Endothelial cell of umbilical vein (primary cell): ENCODE data around the gene FGR. TPM values are rescaled to one million over a fixed set of nuclear protein-coding genes. Genes with fewer than 3 reads are reported as not detected.

Source experiments
- BruUV-seq: library from RNA; stranded (reverse); fragments of 400-500 nt; replicated peaks from 2 replicates; lab custom pipeline; 2021; lab: Mats Ljungman, UMichigan
- CTCF ChIA-PET: fragments of 300-600, 350-600 bp; sonication (Branson Sonifier 250); formaldehyde crosslinking; loops from one replicate; lab custom pipeline; 2021; ENCODE audit warnings: antibody characterized with exemption, inconsistent platforms; lab: Charles Lee
- POLR2A ChIA-PET: fragments of 300-600, 350-600 bp; sonication (Branson Sonifier 250); formaldehyde crosslinking; loops from one replicate; lab custom pipeline; 2021; ENCODE audit warnings: antibody characterized with exemption, inconsistent platforms; lab: Charles Lee
- DNase-seq: peaks from one replicate; pipeline ENCODE4 v3.0.0-alpha.2; 2011; ENCODE audit warnings: low read depth, low spot score
- FAIRE-seq: peaks from 2 replicates; lab custom pipeline; 2011; peaks lifted over from hg19 to GRCh38; lab: Jason Lieb, UNC
- H2AFZ ChIP-seq: 2 replicates; pipeline ENCODE4 v1.6.0; 2012; ENCODE audit warnings: low read depth, low read length, control low read depth, inconsistent platforms
- H3K27ac ChIP-seq: 2 replicates; pipeline ENCODE4 v1.5.1; 2011; ENCODE audit warnings: low read depth, mild to moderate bottlenecking, control low read depth, low read length, moderate library complexity; ENCODE audit not compliant: insufficient read depth
- H3K27me3 ChIP-seq, 2 experiments: 2 replicates each; pipeline versions ENCODE4 v1.6.0 to v1.6.1; 2011; ENCODE audit warnings: low read length in 2 of 2, mixed read lengths in 1 of 2; ENCODE audit not compliant: control insufficient read depth in 2 of 2, insufficient read depth in 2 of 2
- H3K36me3 ChIP-seq, 2 experiments: 2 replicates in 1 of 2; 3 replicates in 1 of 2; pipeline ENCODE4 v1.5.1; 2011; ENCODE audit warnings: low read length in 2 of 2, mild to moderate bottlenecking in 1 of 2, moderate library complexity in 1 of 2; ENCODE audit not compliant: control insufficient read depth in 2 of 2, insufficient read depth in 2 of 2; ENCODE audit errors: extremely low read depth in 1 of 2
- H3K4me1 ChIP-seq: 3 replicates; pipeline ENCODE4 v1.5.1; 2011; ENCODE audit warnings: mild to moderate bottlenecking, low read length; ENCODE audit not compliant: control insufficient read depth, insufficient read depth; ENCODE audit errors: extremely low read depth
- H3K4me2 ChIP-seq: 2 replicates; pipeline ENCODE4 v1.6.1; 2011; ENCODE audit warnings: low read length, control low read depth, mixed read lengths; ENCODE audit not compliant: insufficient read depth
- H3K4me3 ChIP-seq, 3 experiments: fragments of 200-600 bp in 1 of 3; sonication (generic), shearing (Covaris generic) in 1 of 3; replicated peaks in 1 of 3; 2 replicates each; pipeline ENCODE4 v1.5.1; 2011 to 2016; ENCODE audit warnings: control low read depth in 3 of 3, low read length in 3 of 3, mild to moderate bottlenecking in 2 of 3, inconsistent platforms in 1 of 3, low read depth in 1 of 3, moderate library complexity in 1 of 3; ENCODE audit not compliant: insufficient read depth in 1 of 3
- H3K79me2 ChIP-seq: 2 replicates; pipeline ENCODE4 v1.6.0; 2012; ENCODE audit warnings: low read length, inconsistent platforms; ENCODE audit not compliant: control insufficient read depth, insufficient read depth
- H3K9ac ChIP-seq: replicated peaks from 2 replicates; pipeline ENCODE3; 2011; ENCODE audit warnings: low read length, control low read depth; ENCODE audit not compliant: insufficient read depth; ENCODE audit errors: extremely low read depth
- H3K9me1 ChIP-seq: replicated peaks from 3 replicates; pipeline ENCODE4 v1.6.0; 2011; ENCODE audit warnings: mild to moderate bottlenecking, low read length; ENCODE audit not compliant: control insufficient read depth, insufficient read depth; ENCODE audit errors: extremely low read depth
- H3K9me3 ChIP-seq: replicated peaks from 2 replicates; pipeline ENCODE4 v1.5.1; 2012; ENCODE audit warnings: low read length, inconsistent platforms; ENCODE audit not compliant: control insufficient read depth, insufficient read depth
- H4K20me1 ChIP-seq: replicated peaks from 2 replicates; pipeline ENCODE3; 2011; ENCODE audit warnings: mild to moderate bottlenecking, low read length; ENCODE audit not compliant: control insufficient read depth, insufficient read depth; ENCODE audit errors: extremely low read depth
- FOS ChIP-seq: IDR thresholded peaks from 2 replicates; pipeline ENCODE4 v1.6.1; 2011; ENCODE audit warnings: mild to moderate bottlenecking, low read length, moderate library complexity, borderline replicate concordance; ENCODE audit not compliant: insufficient read depth
- dilution Hi-C: fragments of 300-500 bp; cut with MboI; formaldehyde crosslinking; loops from one replicate; pipeline ENCODE4 v1.15.0; 2019; ENCODE audit warnings: low sequenced_read_pairs; ENCODE audit not compliant: extremely low pct_ligation_motif_present
- intact Hi-C: fragments of 100-400 bp; cut with micrococcal nuclease; formaldehyde crosslinking; loops from one replicate; pipeline ENCODE4 v1.10.0; 2022
- polyA plus RNA-seq, 4 experiments: library from polyadenylated mRNA; depleted of rRNA in 3 of 4; stranded (reverse) in 3 of 4; unstranded in 1 of 4; fragments of >200 nt; gene quantifications; 2 replicates each; pipeline versions ENCODE4 v1.2.1 to v1.2.3, GENCODE V29; 2011 to 2012; ENCODE audit warnings: missing spikeins in 1 of 4
- total RNA-seq: library from RNA; stranded (reverse); gene quantifications from 2 replicates; pipeline ENCODE4 v1.2.3, GENCODE V29; 2021
- TF ChIP-seq, protein P1 (sequence below), 2 donors: IDR thresholded peaks; 1 replicate in 1 of 2; 2 replicates in 1 of 2; pipeline ENCODE4 v1.5.1; 2011; ENCODE audit warnings: low read length in 2 of 2, mild to moderate bottlenecking in 2 of 2, moderate library complexity in 2 of 2, control low read depth in 1 of 2, inconsistent platforms in 1 of 2, low read depth in 1 of 2; ENCODE audit not compliant: insufficient read depth in 1 of 2; ENCODE audit errors: extremely low read depth in 1 of 2

FGR gene
- total and polyA plus RNA-seq, 2 donors (not counting 3 experiments of a cell fraction or from before 2014, with no cell fraction given), result 0.18 TPM; not detected in 1

DNA sequence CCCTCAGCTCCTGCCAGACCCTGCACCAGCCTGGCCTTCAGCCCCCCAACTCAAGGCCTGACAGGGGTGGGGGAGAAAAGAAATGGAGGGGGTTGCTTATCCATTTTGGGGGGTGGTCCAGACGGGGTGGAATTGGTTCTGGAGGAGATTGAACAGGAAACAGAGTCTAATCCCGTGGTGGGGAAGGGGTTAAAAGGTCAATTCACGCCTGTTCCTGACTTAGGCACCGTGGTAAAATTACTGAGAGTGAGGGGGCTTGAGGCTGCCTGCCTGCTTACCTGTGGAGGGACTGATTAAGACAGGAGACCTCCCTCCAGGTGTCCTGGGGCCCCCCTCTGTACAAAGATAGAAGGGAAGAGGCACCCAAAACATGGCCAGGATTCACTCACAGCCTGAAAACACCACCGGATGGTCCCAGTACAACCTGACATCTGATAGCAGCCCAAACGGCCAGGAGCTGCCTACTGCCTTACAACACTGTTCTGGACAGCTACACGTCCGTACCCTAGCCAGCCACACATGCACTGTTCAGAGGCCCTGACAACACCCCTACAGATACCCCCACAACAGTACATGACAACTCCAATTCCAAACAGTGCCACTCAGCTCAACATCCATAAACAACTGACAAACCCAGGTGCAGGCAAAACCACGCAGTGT lies 62.8 kb downstream of the FGR start:
- CTCF ChIA-PET, result interaction anchor here (1.4 to 9.1 kb wide), 2 partner anchors 14 to 30 kb away, joined by 3 to 112 read pairs; no protein-coding TSS in a partner anchor
- Histone ChIP-seq H3K9ac (no peak overlapping the region), H3K9me3 (no peaks in the 10 kb centered on the region), H2AFZ (no peak overlapping the region), H3K4me3 (no peak overlapping the region), H3K79me2 (peaks cover 5% of the 10 kb centered on the region), H3K27me3 (no peaks in the 10 kb centered on the region), H3K9me1 (no peaks in the 10 kb centered on the region), H3K4me1 (peaks cover 22% of the 10 kb centered on the region), H3K4me2 (no peak overlapping the region), H3K27ac (no peak overlapping the region), H4K20me1 (no peaks in the 10 kb centered on the region), H3K36me3 (no peaks in the 10 kb centered on the region)
- POLR2A ChIA-PET, result no interaction called here
- dilution Hi-C loops, result no loop called here
- DNase-seq, result no peak
- no TSS peak for BruUV-seq
- no peak for FAIRE-seq
- intact Hi-C loops, result no loop called here
- TF ChIP-seq FOS, result no peak

DNA sequence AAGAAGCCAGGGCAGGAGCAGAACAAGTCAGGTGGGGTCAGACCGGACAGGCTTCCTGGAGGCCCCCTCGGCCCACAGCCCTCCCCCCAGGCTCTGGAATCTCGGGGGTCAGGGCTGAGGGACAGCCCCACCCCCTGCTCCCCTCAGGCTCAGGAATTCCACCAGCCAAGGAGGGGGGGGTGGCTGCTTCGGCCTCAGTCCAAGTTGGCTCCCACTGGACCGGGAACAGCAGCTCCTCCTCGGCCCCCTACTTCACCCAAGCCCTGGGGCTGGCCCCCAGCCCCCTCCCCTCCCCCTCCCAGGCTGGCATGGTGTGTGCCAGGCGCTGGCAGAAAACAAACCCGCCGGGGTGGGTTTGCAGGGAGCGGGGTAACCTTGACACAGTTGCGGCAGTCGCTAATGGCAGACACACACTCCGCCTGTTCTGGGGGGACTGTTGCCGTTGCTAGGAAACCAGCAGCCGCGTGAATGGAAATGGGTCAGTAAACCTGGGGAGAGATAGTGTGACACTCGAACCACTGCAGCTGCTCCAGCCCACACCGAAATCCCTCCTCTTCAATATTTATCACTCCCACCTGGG lies 63.5 kb downstream of the FGR start:
- H3K4me2 ChIP-seq, result no peak overlapping the region
- dilution Hi-C loops (no loop called here), intact Hi-C loops (no loop called here)
- FAIRE-seq (no peak), DNase-seq (no peak)
- no TSS peak for BruUV-seq
- H3K9ac ChIP-seq, result no peak overlapping the region
- TF ChIP-seq, protein P1, sequence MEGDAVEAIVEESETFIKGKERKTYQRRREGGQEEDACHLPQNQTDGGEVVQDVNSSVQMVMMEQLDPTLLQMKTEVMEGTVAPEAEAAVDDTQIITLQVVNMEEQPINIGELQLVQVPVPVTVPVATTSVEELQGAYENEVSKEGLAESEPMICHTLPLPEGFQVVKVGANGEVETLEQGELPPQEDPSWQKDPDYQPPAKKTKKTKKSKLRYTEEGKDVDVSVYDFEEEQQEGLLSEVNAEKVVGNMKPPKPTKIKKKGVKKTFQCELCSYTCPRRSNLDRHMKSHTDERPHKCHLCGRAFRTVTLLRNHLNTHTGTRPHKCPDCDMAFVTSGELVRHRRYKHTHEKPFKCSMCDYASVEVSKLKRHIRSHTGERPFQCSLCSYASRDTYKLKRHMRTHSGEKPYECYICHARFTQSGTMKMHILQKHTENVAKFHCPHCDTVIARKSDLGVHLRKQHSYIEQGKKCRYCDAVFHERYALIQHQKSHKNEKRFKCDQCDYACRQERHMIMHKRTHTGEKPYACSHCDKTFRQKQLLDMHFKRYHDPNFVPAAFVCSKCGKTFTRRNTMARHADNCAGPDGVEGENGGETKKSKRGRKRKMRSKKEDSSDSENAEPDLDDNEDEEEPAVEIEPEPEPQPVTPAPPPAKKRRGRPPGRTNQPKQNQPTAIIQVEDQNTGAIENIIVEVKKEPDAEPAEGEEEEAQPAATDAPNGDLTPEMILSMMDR (IDR thresholded peaks at IDR 0.05; ENCODE audit: extremely low read depth in 1 of 2, insufficient read depth in 1 of 2, low read depth in 1 of 2, low read length in 2 of 2), result no peak
- peaks cover 5% of the 10 kb centered on the region for H3K79me2 ChIP-seq
- no peaks in the 10 kb centered on the region for H4K20me1 ChIP-seq
- no peaks in the 10 kb centered on the region for H3K27me3 ChIP-seq
- no peaks in the 10 kb centered on the region for H3K9me1 ChIP-seq
- H3K27ac ChIP-seq, result no peak overlapping the region
- H3K9me3 ChIP-seq, result no peaks in the 10 kb centered on the region
- CTCF ChIA-PET, result interaction anchor here (0.6 to 9.1 kb wide), 3 partner anchors 13 to 176 kb away, joined by 3 to 112 read pairs (median 5); no protein-coding TSS in a partner anchor
- H2AFZ ChIP-seq, result no peak overlapping the region
- POLR2A ChIA-PET, result no interaction called here
- no peaks in the 10 kb centered on the region for H3K36me3 ChIP-seq
- H3K4me3 ChIP-seq, result no peak overlapping the region
- H3K4me1 ChIP-seq, result peaks cover 20% of the 10 kb centered on the region
